ENCODE results near the gene SH2D6.
"Not testable (repeated sequence)": the region's sequence is repeated elsewhere in the genome, so short reads cannot be mapped to it uniquely, and the experiment has no call there.

Gene SH2D6

DNA sequence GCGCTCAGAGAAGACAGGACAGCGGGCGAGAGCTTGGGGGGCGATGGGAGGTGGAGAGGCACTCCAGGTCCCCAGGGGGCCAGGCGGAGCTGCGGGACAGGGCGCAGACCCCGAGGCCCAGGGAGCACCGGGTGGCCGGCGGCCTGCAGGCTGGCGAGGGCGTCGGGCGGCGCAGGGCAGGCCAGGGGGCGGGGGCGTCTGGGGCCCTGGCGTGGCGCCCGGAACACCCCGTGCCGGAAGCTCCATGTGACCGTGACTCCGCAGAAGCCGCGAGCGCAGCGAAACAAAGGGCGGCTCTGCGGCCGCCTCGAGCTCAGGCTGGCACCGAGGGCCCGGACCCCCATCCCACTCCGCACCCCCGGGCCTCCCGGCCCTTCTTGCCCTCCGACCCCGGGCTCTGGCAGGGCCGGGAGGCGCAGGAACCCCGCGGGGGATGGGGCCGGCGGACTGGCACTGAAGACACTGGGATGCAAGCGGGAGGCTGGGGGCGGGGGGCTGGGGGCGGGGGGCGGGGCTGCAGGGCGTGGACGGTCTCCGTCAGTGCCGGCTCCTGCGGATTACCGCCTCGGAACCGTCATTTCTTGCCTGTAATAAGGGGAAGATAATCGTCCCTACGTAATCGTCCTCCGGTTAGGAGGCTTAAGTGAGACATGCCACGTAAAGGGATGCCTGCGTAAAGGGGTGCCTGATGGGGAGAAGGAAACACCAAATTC lies 19.1 kb downstream of the SH2D6 start:
- no peaks in the 10 kb centered on the region for H3K36me3 Mint-ChIP-seq (ENCODE audit: low read depth)
- no peaks in the 10 kb centered on the region for H3K27me3 Mint-ChIP-seq
- peak overlapping the region; percentile 81 for H3K4me3 Mint-ChIP-seq
- peaks cover 34% of the 10 kb centered on the region for H3K4me1 Mint-ChIP-seq (ENCODE audit: low read depth)
- DNase-seq: peak; percentile 88
- peak overlapping the region; percentile 97 for H3K27ac Mint-ChIP-seq
- no peaks in the 10 kb centered on the region for H3K9me3 Mint-ChIP-seq

- peak overlapping the region; percentile 97 for H3K27ac Mint-ChIP-seq
- H3K36me3 Mint-ChIP-seq (ENCODE audit: low read depth): no peaks in the 10 kb centered on the region
- no peaks in the 10 kb centered on the region for H3K9me3 Mint-ChIP-seq
- H3K4me1 Mint-ChIP-seq (ENCODE audit: low read depth): peaks cover 34% of the 10 kb centered on the region
- no peak for DNase-seq
- H3K27me3 Mint-ChIP-seq: no peaks in the 10 kb centered on the region
- H3K4me3 Mint-ChIP-seq: peak overlapping the region; percentile 81
These were observed 19.9 kb downstream of the SH2D6 start for GRCh38 chr2:85438201-85439024.

DNA sequence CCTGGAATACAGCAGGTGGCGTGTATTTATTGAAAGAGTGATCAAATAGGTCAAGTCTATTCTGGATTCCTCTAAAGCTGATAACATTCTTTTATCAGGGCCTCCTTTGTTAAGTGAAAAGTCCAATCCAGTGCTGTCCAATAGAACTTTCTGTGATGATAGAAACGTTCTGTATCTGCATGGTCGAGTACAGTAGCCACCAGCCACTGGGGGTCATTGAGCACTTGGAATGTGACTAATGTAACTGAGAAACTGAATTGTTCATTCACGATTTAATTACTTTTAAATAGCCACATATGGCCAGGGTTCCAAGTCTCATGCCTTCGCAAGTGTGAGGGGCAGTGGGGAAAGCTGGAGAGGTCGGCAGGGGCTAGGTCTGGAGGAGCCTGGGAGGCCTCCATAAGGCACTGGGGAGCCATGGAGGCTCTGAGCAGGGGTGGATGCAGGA lies 20.5 kb downstream of the SH2D6 start:
- peak overlapping the region; percentile 73 for H3K4me3 Mint-ChIP-seq
- H3K4me1 Mint-ChIP-seq (ENCODE audit: low read depth): peaks cover 34% of the 10 kb centered on the region
- peak overlapping the region; percentile 97 for H3K27ac Mint-ChIP-seq
- H3K27me3 Mint-ChIP-seq: no peaks in the 10 kb centered on the region
- DNase-seq: no peak
- H3K9me3 Mint-ChIP-seq: no peaks in the 10 kb centered on the region
- no peaks in the 10 kb centered on the region for H3K36me3 Mint-ChIP-seq (ENCODE audit: low read depth)

- H3K27ac Mint-ChIP-seq: peak overlapping the region; percentile 97
- H3K36me3 Mint-ChIP-seq (ENCODE audit: low read depth): not testable (repeated sequence)
- H3K4me1 Mint-ChIP-seq (ENCODE audit: low read depth): peaks cover 34% of the 10 kb centered on the region
These were observed 21.1 kb downstream of the SH2D6 start for GRCh38 chr2:85439569-85439968.

GRCh38 chr2:85439986-85440385 lies 21.5 kb downstream of the SH2D6 start:
- no peaks in the 10 kb centered on the region for H3K27me3 Mint-ChIP-seq
- H3K27ac Mint-ChIP-seq: peak overlapping the region; percentile 97
- H3K4me1 Mint-ChIP-seq (ENCODE audit: low read depth): peaks cover 34% of the 10 kb centered on the region
- H3K4me3 Mint-ChIP-seq: peak overlapping the region; percentile 73
- DNase-seq: peak; percentile 47
- no peaks in the 10 kb centered on the region for H3K9me3 Mint-ChIP-seq
- no peaks in the 10 kb centered on the region for H3K36me3 Mint-ChIP-seq (ENCODE audit: low read depth)

More at GRCh38 chr2:85439569-85439968, 21.1 kb downstream of the SH2D6 start:
- peak overlapping the region; percentile 73 for H3K4me3 Mint-ChIP-seq
- H3K9me3 Mint-ChIP-seq, DNase-seq, H3K27me3 Mint-ChIP-seq: not testable (repeated sequence)

DNA sequence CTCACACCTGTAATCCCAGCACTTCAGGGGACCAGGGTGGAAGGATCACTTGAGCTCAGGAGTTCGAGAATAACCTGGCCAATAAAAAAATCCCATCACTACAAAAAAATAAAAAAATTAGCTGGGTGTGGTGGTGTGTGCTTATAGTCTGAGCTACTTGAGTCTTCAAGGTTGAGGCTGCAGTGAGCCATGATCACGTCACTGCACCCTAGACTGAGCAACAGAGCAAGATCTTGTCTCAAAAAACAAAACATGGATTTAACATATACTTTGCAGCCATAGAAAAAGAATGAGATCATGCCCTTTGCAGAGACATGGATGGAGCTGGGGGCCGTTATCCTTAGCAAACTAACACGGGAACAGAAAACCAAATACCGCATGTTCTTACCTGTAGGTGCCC lies 22.2 kb downstream of the SH2D6 start:
- Mint-ChIP-seq H3K36me3 (ENCODE audit: low read depth) (no peaks in the 10 kb centered on the region), H3K27ac (no peak overlapping the region), H3K9me3 (no peaks in the 10 kb centered on the region), H3K4me3 (no peak overlapping the region), H3K27me3 (no peaks in the 10 kb centered on the region), H3K4me1 (ENCODE audit: low read depth) (peaks cover 34% of the 10 kb centered on the region)
- no peak for DNase-seq

DNA sequence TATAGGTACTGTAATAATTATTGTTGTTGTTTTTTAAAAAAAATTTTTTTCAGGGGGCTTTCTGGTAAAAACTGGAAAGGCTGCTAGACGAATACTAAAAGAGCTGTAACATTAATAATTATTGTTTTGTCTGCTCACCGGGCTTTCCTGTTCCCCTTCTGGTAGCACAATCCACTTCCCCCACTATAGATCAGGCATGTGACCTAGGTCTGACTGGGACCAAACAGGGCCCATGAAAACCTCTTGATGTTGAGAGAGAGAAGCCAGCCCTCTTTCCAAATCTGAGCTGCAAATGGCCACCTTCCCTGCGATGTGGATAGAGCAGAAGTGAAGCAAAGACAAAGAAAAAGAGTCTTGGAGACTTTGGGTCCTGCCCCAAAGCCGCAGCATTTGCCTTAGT lies 23.4 kb downstream of the SH2D6 start:
- H3K36me3 Mint-ChIP-seq (ENCODE audit: low read depth): no peaks in the 10 kb centered on the region
- DNase-seq: no peak
- H3K27ac Mint-ChIP-seq: no peak overlapping the region
- peaks cover 33% of the 10 kb centered on the region for H3K4me1 Mint-ChIP-seq (ENCODE audit: low read depth)
- H3K27me3 Mint-ChIP-seq: no peaks in the 10 kb centered on the region
- no peak overlapping the region for H3K4me3 Mint-ChIP-seq
- H3K9me3 Mint-ChIP-seq: no peaks in the 10 kb centered on the region

DNA sequence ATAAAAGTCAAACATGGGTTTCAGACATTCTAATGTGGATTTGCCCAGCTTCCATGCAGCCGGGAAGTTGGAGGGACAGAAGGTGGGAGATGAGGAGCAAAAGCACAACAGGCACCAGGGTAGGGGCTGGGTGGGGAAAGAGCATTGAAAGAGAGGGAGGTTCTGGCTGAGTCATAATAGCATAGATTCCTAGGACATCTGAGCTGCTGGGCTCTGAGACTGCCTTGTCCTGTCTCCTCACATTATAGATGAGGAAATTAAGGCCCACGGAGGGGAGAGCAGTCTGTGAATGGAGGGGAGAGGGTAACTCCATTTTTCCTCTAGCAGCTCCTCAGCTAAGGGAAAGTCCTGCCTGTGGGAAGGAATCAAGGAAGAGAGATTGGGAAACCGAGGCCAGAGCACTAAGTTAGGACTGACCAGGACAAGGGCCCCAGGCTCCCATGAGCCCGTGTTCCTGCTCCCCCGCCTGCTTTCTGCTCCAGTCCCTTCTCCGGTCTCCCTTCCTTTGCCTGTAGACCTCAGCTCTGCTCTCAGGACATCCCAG lies 26.2 kb downstream of the SH2D6 start:
- Mint-ChIP-seq H3K36me3 (ENCODE audit: low read depth) (no peaks in the 10 kb centered on the region), H3K9me3 (no peaks in the 10 kb centered on the region), H3K4me3 (no peak overlapping the region)

DNA sequence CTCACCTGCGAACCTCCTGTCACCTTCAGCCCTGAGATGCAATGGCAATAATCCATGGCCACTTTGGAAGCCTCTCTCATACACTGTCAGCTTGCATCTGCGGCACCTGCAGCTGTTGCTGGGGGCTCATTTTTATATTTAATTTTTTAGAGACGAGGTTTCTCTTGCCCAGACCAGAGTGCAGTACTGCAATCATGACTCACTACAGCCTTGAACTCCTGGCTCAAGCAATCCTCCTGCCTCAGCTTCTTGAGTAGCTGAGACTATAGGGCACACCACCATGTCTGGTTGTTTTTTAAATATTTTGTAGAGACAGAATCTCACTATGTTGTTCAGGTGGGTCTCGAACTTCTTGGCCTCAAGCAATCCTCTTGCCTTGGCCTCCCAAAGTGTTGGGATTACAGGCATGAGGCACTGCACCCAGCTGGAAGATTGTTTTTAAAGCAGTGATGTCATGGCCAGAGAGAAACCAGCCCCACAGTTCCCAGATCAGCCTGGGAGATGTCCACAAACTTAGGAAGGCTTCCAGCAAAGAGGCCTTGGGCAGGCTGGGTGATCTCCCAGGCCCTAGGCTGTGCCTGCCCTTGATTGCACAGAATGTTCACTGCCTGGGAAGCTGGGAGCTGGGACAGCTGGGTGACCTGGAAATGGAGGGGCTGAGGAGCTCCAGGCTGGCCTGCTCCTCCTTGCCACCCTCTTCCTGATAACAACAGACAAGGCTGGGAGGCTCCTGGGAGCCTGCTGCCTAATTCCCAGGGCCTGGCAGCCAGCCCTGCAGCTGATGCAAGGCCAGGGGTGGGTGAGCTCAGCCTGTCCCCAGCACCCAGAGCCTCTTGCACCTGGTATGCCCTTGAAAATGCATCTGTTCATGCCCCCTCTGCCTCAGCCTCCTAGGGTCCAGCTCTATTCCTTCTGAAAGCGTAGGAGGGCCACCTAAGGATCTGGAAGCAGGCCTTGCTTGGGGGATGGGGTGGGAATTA lies 27.1 kb downstream of the SH2D6 start:
- H3K36me3 Mint-ChIP-seq (ENCODE audit: low read depth): no peaks in the 10 kb centered on the region
- H3K4me1 Mint-ChIP-seq (ENCODE audit: low read depth): peaks cover 4% of the 10 kb centered on the region

More for the DNA sequence above, 26.2 kb downstream of the SH2D6 start:
- no peak for DNase-seq
- H3K27me3 Mint-ChIP-seq: no peaks in the 10 kb centered on the region
- peaks cover 10% of the 10 kb centered on the region for H3K4me1 Mint-ChIP-seq (ENCODE audit: low read depth)
- H3K27ac Mint-ChIP-seq: no peak overlapping the region

DNA sequence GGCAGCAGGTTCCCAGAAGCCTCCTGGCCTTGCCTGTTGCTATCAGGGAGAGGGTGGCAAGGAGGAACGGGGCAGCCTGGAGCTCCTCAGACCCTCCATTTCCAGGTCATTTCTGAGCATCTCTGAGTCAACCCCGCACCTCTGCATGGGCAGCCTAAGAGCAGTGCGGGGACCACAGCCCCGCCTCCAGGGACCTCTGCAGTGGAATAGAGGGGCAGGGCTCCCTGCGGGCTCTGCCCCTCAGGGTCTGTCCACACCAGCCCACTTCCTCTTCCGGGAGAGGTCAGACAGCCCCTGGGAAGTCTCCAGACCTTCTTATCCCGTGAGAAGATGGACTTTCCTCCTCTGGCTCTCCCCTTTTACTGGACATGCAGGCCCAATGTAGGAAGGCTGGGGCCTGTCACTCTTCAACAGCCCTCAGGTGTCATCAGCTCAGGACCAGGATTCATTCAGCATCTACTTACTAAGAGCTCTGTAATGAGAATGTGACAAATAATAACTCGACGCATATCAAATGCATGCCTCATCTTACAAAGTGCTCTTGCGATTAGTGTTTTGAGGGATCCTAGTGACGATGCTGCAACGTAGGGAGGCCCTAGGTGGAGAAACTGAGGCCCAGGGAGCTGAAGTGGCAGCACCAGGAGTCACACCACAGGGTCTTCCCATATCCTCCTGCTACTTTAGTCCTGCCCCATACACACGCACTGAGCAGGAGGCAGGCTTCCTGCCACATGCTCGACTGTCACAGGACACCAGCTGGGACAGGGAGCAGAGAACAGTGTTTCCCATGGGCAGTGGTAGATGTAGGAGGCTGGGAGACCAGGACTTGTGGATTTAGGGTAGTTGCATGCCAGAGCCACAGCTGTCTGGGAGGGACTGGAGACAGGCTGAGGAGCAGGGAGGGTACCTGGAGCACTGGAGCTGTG lies 28.0 kb downstream of the SH2D6 start:
- no peaks in the 10 kb centered on the region for H3K27me3 Mint-ChIP-seq
- no peak for DNase-seq
- H3K27ac Mint-ChIP-seq: no peak overlapping the region
- no peaks in the 10 kb centered on the region for H3K9me3 Mint-ChIP-seq
- no peaks in the 10 kb centered on the region for H3K4me1 Mint-ChIP-seq (ENCODE audit: low read depth)
- H3K36me3 Mint-ChIP-seq (ENCODE audit: low read depth): no peaks in the 10 kb centered on the region
- no peak overlapping the region for H3K4me3 Mint-ChIP-seq

More for the DNA sequence above, 27.1 kb downstream of the SH2D6 start:
- Mint-ChIP-seq H3K9me3 (no peaks in the 10 kb centered on the region), H3K27ac (no peak overlapping the region), H3K27me3 (no peaks in the 10 kb centered on the region), H3K4me3 (no peak overlapping the region)
- DNase-seq: no peak

DNA sequence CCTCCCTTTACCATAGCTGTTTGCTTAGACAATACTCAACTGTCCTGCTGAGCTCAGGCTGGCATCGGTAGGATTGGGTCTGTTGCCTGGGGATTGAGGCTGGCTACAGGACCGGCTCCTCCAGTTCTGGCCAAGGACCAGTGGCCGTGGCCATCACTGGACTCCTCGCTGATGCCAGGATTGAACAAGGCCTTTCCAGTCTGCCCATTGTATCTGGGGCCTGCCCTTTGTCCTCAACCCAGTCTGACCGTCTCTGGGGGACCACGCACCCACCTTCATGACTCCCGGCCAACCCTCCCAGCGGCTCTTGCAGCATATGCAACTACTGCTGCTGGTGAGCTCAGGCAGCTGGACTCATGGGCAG lies 28.7 kb downstream of the SH2D6 start:
- H3K4me1 Mint-ChIP-seq (ENCODE audit: low read depth): no peaks in the 10 kb centered on the region
- no peak overlapping the region for H3K4me3 Mint-ChIP-seq
- no peak for DNase-seq
- no peaks in the 10 kb centered on the region for H3K9me3 Mint-ChIP-seq
- H3K27me3 Mint-ChIP-seq: no peaks in the 10 kb centered on the region
- no peaks in the 10 kb centered on the region for H3K36me3 Mint-ChIP-seq (ENCODE audit: low read depth)
- H3K27ac Mint-ChIP-seq: no peak overlapping the region

- no peaks in the 10 kb centered on the region for H3K36me3 Mint-ChIP-seq (ENCODE audit: low read depth)
- H3K27me3 Mint-ChIP-seq: no peaks in the 10 kb centered on the region
- no peaks in the 10 kb centered on the region for H3K4me1 Mint-ChIP-seq (ENCODE audit: low read depth)
- DNase-seq: no peak
- H3K9me3 Mint-ChIP-seq: no peaks in the 10 kb centered on the region
- no peak overlapping the region for H3K4me3 Mint-ChIP-seq
- no peak overlapping the region for H3K27ac Mint-ChIP-seq
These were observed 30.1 kb downstream of the SH2D6 start for GRCh38 chr2:85448461-85449213.

GRCh38 chr2:85449214-85449588 lies 30.7 kb downstream of the SH2D6 start:
- no peak overlapping the region for H3K27ac Mint-ChIP-seq

More at GRCh38 chr2:85449214-85449588, 30.7 kb downstream of the SH2D6 start:
- H3K27me3 Mint-ChIP-seq: no peaks in the 10 kb centered on the region
- H3K4me3 Mint-ChIP-seq: no peak overlapping the region
- DNase-seq: no peak
- no peaks in the 10 kb centered on the region for H3K9me3 Mint-ChIP-seq
- H3K4me1 Mint-ChIP-seq (ENCODE audit: low read depth): no peaks in the 10 kb centered on the region
- no peaks in the 10 kb centered on the region for H3K36me3 Mint-ChIP-seq (ENCODE audit: low read depth)

Measured in activated T-cell treated with anti-CD3 and anti-CD28 coated beads, Interleukin-2, amount 50 U/mL, for 24 hours (primary cell).